Epithelial cell of esophagus (primary cell): ENCODE data around the gene CACNA1B.

ENCODE experiments used
- DNase-seq: peaks from one replicate; pipeline ENCODE4 v3.0.0; 2010; ENCODE audit warnings: low read depth
- H3K4me3 ChIP-seq: 2 replicates; pipeline ENCODE4 v1.5.1; 2011; ENCODE audit warnings: mild to moderate bottlenecking, low read length, control low read depth
- TF ChIP-seq, protein P1 (sequence below): IDR thresholded peaks from 2 replicates; pipeline ENCODE4 v1.5.1; 2011; ENCODE audit warnings: low read depth, mild to moderate bottlenecking, low read length, control low read depth, inconsistent platforms; ENCODE audit not compliant: insufficient read depth; ENCODE audit errors: missing control alignments

CACNA1B gene

GRCh38 chr9:138065287-138065686, 187.7 kb downstream of the CACNA1B start:
- TF ChIP-seq, protein P1, sequence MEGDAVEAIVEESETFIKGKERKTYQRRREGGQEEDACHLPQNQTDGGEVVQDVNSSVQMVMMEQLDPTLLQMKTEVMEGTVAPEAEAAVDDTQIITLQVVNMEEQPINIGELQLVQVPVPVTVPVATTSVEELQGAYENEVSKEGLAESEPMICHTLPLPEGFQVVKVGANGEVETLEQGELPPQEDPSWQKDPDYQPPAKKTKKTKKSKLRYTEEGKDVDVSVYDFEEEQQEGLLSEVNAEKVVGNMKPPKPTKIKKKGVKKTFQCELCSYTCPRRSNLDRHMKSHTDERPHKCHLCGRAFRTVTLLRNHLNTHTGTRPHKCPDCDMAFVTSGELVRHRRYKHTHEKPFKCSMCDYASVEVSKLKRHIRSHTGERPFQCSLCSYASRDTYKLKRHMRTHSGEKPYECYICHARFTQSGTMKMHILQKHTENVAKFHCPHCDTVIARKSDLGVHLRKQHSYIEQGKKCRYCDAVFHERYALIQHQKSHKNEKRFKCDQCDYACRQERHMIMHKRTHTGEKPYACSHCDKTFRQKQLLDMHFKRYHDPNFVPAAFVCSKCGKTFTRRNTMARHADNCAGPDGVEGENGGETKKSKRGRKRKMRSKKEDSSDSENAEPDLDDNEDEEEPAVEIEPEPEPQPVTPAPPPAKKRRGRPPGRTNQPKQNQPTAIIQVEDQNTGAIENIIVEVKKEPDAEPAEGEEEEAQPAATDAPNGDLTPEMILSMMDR: no peak
- DNase-seq: no peak
- no peak overlapping the region for H3K4me3 ChIP-seq

DNA sequence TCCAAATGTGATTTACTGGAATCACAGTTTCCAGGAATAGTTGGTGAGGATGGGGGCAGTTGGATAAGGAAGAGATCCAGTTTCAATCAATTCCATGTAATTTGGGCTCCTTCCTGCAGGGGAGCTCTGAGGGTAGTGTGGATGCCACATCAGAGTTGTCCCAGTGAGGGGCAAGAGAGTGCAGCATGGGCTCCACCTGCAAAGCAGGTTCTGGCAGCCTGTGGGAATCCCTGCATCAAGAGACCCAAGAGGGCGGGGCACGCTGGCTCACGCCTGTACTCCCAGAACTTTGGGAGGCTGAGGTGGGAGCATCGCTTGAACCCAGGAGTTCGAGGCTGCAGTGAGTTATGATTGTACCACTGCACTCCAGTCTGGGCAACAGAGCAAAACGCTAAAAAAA, 188.5 kb downstream of the CACNA1B start:
- H3K4me3 ChIP-seq: no peak overlapping the region
- TF ChIP-seq, protein P1: no peak

GRCh38 chr9:138067613-138068367, 190.2 kb downstream of the CACNA1B start:
- no peak overlapping the region for H3K4me3 ChIP-seq
- no peak for DNase-seq
- TF ChIP-seq, protein P1: no peak

More for the DNA sequence above, 188.5 kb downstream of the CACNA1B start:
- no peak for DNase-seq

DNA sequence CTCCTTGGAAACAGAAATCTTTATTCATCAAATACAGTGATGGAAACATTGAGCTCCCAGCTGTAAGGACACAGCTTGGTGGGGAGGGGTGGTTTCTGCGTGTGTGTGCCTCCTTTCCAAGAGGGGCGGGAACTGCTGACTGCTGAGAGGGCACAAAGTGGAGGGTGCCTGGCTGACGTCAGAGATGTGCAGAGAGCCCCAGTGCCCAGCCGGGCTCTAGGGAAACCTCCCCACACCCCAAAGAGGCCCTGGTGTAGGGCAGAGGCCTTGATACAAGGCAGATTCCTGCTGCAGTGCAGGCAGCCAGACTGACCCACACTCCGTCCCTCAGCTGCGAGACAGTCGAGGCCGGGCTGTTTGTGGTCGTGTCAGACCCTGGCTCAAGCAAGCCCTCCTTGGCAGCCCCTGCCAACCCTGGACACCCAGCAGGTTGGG, 191.0 kb downstream of the CACNA1B start:
- TF ChIP-seq, protein P1: no peak
- DNase-seq: no peak
- no peak overlapping the region for H3K4me3 ChIP-seq

DNA sequence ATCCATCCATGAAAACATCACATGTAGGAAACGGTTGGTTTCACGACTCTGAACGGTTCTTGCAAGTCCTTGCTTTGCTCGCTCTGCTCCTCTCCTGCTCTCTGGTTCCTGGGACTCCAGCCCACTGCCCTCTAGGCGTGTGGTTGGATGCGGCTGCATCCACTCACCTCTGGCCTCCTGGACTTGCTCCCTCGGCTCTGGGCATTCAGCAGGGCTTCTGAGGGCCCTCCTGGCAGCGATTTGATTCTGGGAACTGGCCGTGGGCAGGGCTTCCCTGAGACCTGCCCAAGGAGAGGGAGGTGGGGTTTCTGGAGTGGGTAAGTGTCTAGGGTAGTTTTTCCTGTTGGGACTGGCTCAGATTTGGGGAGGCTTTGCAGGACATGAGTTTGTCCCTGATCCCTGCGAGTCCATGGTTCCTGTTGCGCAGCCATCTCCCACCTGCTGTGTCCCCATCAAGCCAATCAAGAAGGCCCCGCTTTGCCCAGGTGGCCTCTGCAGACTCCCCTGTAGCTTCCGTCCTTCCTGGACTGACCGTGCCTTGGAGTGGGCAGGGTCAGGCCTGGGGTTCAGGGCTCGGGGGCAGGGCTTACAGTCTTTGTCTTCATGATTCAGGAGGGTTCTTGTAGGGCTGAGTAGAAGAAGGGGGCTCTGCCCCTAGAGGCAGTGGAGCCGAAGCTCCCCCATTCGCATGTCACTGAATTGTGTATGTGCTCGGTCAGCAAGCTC, 192.3 kb downstream of the CACNA1B start:
- no peak for DNase-seq
- no peak overlapping the region for H3K4me3 ChIP-seq
- TF ChIP-seq, protein P1: no peak

GRCh38 chr9:138070815-138071214, 193.2 kb downstream of the CACNA1B start:
- DNase-seq: no peak
- no peak overlapping the region for H3K4me3 ChIP-seq
- TF ChIP-seq, protein P1: no peak
